ENCODE results near the gene MICALL2.

DNA sequence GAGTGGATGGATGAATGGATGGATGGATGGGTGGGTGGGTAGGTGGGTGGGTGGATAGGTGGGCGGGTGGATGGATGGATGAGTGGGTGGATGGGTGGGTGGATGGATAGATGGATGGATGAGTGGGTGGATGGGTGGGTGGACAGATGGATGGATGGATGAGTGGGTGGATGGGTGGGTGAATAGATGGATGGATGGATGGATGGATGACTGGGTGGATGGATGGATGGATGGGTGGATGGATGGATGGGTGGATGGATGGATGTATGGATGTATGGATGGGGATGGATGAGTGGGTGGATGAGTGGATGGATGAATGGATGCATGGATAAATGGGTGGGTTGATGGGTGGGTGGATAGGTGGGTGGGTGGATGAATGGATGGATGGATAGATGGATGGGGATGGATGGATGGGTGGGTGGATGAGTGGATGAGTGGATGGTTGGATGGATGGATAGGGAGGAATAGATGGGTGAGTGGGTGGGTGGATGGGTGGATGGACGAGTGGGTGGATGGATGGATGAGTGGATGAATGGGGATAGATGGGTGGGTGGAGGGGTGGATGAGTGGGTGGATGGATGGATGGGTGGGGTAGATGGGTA lies 43.8 kb downstream of the MICALL2 start:
- TF ChIP-seq, protein P1, sequence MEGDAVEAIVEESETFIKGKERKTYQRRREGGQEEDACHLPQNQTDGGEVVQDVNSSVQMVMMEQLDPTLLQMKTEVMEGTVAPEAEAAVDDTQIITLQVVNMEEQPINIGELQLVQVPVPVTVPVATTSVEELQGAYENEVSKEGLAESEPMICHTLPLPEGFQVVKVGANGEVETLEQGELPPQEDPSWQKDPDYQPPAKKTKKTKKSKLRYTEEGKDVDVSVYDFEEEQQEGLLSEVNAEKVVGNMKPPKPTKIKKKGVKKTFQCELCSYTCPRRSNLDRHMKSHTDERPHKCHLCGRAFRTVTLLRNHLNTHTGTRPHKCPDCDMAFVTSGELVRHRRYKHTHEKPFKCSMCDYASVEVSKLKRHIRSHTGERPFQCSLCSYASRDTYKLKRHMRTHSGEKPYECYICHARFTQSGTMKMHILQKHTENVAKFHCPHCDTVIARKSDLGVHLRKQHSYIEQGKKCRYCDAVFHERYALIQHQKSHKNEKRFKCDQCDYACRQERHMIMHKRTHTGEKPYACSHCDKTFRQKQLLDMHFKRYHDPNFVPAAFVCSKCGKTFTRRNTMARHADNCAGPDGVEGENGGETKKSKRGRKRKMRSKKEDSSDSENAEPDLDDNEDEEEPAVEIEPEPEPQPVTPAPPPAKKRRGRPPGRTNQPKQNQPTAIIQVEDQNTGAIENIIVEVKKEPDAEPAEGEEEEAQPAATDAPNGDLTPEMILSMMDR (conservative IDR thresholded peaks at IDR 0.05 in 1 of 2, IDR thresholded peaks at IDR 0.05 in 1 of 2; ENCODE audit: low read depth in 1 of 2, low read length in 2 of 2): no peak
- TF ChIP-seq EZH2 (IDR thresholded peaks at IDR 0.05; ENCODE audit: low read length, missing control alignments): no peak

Measured in fibroblast of lung (primary cell).